Esophagus squamous epithelium (tissue), 4 donors: ENCODE measurements around the gene PDE9A.

Source experiments
- POLR2A ChIP-seq, 4 donors: fragments of 450-650 bp; IDR thresholded peaks; one replicate each; pipeline ENCODE4 v1.6.1; 2017; ENCODE audit warnings: antibody characterized with exemption in 4 of 4, mild to moderate bottlenecking in 4 of 4, moderate library complexity in 3 of 4
- TF ChIP-seq, protein P1 (sequence below), 6 experiments: fragments of 450-650 bp in 4 of 6; fragments of 200-600 bp in 2 of 6; sonication (generic) in 2 of 6; IDR thresholded peaks; one replicate each; pipeline ENCODE4 v1.5.1; 2016 to 2019; ENCODE audit warnings: antibody characterized with exemption in 6 of 6, mild to moderate bottlenecking in 4 of 6, moderate library complexity in 4 of 6

- no peak for TF ChIP-seq POLR2A (IDR thresholded peaks at IDR 0.05)
- TF ChIP-seq, protein P1, sequence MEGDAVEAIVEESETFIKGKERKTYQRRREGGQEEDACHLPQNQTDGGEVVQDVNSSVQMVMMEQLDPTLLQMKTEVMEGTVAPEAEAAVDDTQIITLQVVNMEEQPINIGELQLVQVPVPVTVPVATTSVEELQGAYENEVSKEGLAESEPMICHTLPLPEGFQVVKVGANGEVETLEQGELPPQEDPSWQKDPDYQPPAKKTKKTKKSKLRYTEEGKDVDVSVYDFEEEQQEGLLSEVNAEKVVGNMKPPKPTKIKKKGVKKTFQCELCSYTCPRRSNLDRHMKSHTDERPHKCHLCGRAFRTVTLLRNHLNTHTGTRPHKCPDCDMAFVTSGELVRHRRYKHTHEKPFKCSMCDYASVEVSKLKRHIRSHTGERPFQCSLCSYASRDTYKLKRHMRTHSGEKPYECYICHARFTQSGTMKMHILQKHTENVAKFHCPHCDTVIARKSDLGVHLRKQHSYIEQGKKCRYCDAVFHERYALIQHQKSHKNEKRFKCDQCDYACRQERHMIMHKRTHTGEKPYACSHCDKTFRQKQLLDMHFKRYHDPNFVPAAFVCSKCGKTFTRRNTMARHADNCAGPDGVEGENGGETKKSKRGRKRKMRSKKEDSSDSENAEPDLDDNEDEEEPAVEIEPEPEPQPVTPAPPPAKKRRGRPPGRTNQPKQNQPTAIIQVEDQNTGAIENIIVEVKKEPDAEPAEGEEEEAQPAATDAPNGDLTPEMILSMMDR (IDR thresholded peaks at IDR 0.05): no peak
These were observed 9.2 kb downstream of the PDE9A start for GRCh38 chr21:42662430-42663199.
